ENCODE results near the gene LRRK1. TPM values are rescaled to one million over a fixed set of nuclear protein-coding genes. Genes with fewer than 3 reads are reported as not detected.

LRRK1 gene
- total RNA-seq, 1 experiment from 2014 or later = 7.6 TPM

DNA sequence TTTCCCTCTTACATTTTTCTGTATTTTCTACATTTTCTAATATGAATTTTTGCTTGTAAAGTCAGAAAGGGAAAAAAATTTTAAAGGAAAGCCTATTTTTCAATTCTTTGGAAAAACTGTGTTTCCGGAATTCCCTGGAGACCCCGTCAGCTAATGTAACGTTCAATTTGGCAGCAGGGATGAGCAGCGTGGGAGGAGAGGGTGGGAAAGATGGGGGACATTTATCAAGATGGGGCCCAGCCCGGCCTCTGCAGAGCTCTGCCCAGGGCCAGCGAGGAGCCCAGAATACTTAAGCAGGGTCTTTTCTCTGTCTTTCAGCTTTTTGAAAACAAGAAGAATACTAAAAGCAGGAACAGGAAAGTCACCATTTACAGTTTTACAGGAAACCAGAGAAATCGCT, 129.0 kb downstream of the LRRK1 start:
- Mint-ChIP-seq H3K4me1 (peaks cover 49% of the 10 kb centered on the region), H3K9me3 (no peaks in the 10 kb centered on the region), H3K36me3 (0 out of 2 replicates have a peak, but pooled peaks cover 2% of the 10 kb centered on the region), H3K27me3 (ENCODE audit: low read depth) (peaks cover 22% of the 10 kb centered on the region), H3K27ac (no peak overlapping the region), H3K4me3 (no peak overlapping the region)
- POLR2A ChIA-PET = no interaction called here
- DNase-seq (ENCODE audit: low spot score) (no peak), ATAC-seq (no peak)
- CTCF ChIA-PET = interaction anchor here (1.0 to 2.3 kb wide), 6 partner anchors 13 to 210 kb away, joined by 3 to 12 read pairs (median 6); no protein-coding TSS in a partner anchor
- TF ChIP-seq, protein P1, sequence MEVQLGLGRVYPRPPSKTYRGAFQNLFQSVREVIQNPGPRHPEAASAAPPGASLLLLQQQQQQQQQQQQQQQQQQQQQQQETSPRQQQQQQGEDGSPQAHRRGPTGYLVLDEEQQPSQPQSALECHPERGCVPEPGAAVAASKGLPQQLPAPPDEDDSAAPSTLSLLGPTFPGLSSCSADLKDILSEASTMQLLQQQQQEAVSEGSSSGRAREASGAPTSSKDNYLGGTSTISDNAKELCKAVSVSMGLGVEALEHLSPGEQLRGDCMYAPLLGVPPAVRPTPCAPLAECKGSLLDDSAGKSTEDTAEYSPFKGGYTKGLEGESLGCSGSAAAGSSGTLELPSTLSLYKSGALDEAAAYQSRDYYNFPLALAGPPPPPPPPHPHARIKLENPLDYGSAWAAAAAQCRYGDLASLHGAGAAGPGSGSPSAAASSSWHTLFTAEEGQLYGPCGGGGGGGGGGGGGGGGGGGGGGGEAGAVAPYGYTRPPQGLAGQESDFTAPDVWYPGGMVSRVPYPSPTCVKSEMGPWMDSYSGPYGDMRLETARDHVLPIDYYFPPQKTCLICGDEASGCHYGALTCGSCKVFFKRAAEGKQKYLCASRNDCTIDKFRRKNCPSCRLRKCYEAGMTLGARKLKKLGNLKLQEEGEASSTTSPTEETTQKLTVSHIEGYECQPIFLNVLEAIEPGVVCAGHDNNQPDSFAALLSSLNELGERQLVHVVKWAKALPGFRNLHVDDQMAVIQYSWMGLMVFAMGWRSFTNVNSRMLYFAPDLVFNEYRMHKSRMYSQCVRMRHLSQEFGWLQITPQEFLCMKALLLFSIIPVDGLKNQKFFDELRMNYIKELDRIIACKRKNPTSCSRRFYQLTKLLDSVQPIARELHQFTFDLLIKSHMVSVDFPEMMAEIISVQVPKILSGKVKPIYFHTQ (CRISPR knock-in tag; IDR thresholded peaks at IDR 0.05) = no peak
- TF ChIP-seq SMAD4 (CRISPR knock-in tag; IDR thresholded peaks at IDR 0.05) (no peak), ZNF317 (CRISPR knock-in tag; IDR thresholded peaks at IDR 0.05; ENCODE audit: borderline replicate concordance, low read depth) (no peak), CREM (CRISPR knock-in tag; IDR thresholded peaks at IDR 0.05) (no peak), GTF2I (CRISPR knock-in tag; conservative IDR thresholded peaks at IDR 0.05) (no peak), FOXP1 (CRISPR knock-in tag; IDR thresholded peaks at IDR 0.05; ENCODE audit: borderline replicate concordance) (no peak), GRHL2 (CRISPR knock-in tag; IDR thresholded peaks at IDR 0.05; ENCODE audit: insufficient replicate concordance, severe bottlenecking) (no peak), NR1H2 (CRISPR knock-in tag; IDR thresholded peaks at IDR 0.05) (no peak), CBFB (CRISPR knock-in tag; IDR thresholded peaks at IDR 0.05; ENCODE audit: low read depth) (no peak)
- TF ChIP-seq, protein P2, sequence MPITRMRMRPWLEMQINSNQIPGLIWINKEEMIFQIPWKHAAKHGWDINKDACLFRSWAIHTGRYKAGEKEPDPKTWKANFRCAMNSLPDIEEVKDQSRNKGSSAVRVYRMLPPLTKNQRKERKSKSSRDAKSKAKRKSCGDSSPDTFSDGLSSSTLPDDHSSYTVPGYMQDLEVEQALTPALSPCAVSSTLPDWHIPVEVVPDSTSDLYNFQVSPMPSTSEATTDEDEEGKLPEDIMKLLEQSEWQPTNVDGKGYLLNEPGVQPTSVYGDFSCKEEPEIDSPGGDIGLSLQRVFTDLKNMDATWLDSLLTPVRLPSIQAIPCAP (CRISPR knock-in tag; IDR thresholded peaks at IDR 0.05) = no peak
- TF ChIP-seq, protein P3, sequence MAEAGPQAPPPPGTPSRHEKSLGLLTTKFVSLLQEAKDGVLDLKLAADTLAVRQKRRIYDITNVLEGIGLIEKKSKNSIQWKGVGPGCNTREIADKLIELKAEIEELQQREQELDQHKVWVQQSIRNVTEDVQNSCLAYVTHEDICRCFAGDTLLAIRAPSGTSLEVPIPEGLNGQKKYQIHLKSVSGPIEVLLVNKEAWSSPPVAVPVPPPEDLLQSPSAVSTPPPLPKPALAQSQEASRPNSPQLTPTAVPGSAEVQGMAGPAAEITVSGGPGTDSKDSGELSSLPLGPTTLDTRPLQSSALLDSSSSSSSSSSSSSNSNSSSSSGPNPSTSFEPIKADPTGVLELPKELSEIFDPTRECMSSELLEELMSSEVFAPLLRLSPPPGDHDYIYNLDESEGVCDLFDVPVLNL (CRISPR knock-in tag; IDR thresholded peaks at IDR 0.05; ENCODE audit: borderline replicate concordance, low read depth) = no peak
- TF ChIP-seq, protein P4, sequence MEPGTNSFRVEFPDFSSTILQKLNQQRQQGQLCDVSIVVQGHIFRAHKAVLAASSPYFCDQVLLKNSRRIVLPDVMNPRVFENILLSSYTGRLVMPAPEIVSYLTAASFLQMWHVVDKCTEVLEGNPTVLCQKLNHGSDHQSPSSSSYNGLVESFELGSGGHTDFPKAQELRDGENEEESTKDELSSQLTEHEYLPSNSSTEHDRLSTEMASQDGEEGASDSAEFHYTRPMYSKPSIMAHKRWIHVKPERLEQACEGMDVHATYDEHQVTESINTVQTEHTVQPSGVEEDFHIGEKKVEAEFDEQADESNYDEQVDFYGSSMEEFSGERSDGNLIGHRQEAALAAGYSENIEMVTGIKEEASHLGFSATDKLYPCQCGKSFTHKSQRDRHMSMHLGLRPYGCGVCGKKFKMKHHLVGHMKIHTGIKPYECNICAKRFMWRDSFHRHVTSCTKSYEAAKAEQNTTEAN (CRISPR knock-in tag; IDR thresholded peaks at IDR 0.05) = no peak
- TF ChIP-seq, protein P5, sequence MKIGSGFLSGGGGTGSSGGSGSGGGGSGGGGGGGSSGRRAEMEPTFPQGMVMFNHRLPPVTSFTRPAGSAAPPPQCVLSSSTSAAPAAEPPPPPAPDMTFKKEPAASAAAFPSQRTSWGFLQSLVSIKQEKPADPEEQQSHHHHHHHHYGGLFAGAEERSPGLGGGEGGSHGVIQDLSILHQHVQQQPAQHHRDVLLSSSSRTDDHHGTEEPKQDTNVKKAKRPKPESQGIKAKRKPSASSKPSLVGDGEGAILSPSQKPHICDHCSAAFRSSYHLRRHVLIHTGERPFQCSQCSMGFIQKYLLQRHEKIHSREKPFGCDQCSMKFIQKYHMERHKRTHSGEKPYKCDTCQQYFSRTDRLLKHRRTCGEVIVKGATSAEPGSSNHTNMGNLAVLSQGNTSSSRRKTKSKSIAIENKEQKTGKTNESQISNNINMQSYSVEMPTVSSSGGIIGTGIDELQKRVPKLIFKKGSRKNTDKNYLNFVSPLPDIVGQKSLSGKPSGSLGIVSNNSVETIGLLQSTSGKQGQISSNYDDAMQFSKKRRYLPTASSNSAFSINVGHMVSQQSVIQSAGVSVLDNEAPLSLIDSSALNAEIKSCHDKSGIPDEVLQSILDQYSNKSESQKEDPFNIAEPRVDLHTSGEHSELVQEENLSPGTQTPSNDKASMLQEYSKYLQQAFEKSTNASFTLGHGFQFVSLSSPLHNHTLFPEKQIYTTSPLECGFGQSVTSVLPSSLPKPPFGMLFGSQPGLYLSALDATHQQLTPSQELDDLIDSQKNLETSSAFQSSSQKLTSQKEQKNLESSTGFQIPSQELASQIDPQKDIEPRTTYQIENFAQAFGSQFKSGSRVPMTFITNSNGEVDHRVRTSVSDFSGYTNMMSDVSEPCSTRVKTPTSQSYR (CRISPR knock-in tag; IDR thresholded peaks at IDR 0.05) = no peak
- TF ChIP-seq, protein P6, sequence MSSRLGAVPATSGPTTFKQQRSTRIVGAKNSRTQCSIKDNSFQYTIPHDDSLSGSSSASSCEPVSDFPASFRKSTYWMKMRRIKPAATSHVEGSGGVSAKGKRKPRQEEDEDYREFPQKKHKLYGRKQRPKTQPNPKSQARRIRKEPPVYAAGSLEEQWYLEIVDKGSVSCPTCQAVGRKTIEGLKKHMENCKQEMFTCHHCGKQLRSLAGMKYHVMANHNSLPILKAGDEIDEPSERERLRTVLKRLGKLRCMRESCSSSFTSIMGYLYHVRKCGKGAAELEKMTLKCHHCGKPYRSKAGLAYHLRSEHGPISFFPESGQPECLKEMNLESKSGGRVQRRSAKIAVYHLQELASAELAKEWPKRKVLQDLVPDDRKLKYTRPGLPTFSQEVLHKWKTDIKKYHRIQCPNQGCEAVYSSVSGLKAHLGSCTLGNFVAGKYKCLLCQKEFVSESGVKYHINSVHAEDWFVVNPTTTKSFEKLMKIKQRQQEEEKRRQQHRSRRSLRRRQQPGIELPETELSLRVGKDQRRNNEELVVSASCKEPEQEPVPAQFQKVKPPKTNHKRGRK (CRISPR knock-in tag; IDR thresholded peaks at IDR 0.05; ENCODE audit: borderline replicate concordance) = no peak

Measured in WTC11 (cell line).